ENCODE measurements around the gene P2RY2.

P2RY2 gene

DNA sequence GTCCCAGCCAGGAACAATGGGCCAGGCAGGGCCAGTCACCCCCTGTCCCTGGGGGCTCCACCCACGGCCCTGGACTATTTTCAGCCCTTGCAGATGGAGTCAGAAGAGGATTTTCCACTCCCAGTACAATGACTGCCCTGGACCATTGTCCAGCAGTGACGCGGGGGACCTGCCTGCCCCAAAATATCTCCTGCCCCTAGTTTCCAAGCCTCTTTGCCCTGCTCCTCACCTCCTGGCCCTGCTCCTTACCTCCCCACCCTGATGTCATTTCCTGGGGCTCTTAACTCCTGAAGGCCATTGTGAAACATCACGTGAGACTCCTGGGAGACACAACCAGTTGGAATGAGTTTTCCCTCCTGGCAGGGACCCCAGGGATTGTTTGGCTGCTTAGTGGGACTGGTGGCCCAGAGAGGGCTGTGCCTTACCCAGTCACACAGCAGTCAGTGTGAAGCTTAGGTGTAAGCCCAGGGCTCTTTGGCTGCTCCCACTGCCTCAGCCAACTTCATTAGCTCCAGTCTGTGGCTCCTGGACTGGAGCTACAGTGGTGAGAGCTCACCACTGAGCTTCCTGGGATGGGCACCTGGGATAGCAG, 22.2 kb downstream of the P2RY2 start (continued):
- no peak for TF ChIP-seq ZFP30 (CRISPR knock-in tag; IDR thresholded peaks at IDR 0.05)
- no peak for TF ChIP-seq ZNF8 (CRISPR knock-in tag; IDR thresholded peaks at IDR 0.05)
- TF ChIP-seq, protein P1, sequence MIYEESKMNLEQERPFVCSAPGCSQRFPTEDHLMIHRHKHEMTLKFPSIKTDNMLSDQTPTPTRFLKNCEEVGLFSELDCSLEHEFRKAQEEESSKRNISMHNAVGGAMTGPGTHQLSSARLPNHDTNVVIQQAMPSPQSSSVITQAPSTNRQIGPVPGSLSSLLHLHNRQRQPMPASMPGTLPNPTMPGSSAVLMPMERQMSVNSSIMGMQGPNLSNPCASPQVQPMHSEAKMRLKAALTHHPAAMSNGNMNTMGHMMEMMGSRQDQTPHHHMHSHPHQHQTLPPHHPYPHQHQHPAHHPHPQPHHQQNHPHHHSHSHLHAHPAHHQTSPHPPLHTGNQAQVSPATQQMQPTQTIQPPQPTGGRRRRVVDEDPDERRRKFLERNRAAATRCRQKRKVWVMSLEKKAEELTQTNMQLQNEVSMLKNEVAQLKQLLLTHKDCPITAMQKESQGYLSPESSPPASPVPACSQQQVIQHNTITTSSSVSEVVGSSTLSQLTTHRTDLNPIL (CRISPR knock-in tag; IDR thresholded peaks at IDR 0.05; ENCODE audit: low read depth): no peak

DNA sequence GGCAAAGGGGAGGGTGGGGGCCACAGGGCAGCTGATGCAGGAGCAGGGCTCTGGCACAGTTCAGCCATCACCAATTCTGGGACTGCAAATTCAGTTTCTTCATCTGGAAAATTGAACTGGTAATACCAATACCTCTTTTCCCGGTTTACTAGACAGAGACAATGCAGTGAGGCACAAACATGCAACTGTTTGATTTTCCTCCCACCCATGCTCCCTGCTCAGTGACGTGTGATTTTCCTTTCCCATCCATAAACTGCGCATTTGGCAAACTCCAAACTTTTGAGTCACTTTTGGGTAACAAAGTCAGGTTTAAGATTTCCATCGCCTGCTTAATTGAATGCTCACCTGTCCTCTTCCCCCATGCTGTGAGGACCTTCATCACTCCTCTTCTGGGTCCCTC, 23.2 kb downstream of the P2RY2 start:
- TF ChIP-seq SNAI2 (CRISPR knock-in tag; IDR thresholded peaks at IDR 0.05) (no peak), ZNF8 (CRISPR knock-in tag; IDR thresholded peaks at IDR 0.05) (no peak), BACH2 (CRISPR knock-in tag; IDR thresholded peaks at IDR 0.05; ENCODE audit: borderline replicate concordance) (no peak), ESRRG (CRISPR knock-in tag; IDR thresholded peaks at IDR 0.05) (no peak), ZFP30 (CRISPR knock-in tag; IDR thresholded peaks at IDR 0.05) (no peak)
- TF ChIP-seq, protein P2, sequence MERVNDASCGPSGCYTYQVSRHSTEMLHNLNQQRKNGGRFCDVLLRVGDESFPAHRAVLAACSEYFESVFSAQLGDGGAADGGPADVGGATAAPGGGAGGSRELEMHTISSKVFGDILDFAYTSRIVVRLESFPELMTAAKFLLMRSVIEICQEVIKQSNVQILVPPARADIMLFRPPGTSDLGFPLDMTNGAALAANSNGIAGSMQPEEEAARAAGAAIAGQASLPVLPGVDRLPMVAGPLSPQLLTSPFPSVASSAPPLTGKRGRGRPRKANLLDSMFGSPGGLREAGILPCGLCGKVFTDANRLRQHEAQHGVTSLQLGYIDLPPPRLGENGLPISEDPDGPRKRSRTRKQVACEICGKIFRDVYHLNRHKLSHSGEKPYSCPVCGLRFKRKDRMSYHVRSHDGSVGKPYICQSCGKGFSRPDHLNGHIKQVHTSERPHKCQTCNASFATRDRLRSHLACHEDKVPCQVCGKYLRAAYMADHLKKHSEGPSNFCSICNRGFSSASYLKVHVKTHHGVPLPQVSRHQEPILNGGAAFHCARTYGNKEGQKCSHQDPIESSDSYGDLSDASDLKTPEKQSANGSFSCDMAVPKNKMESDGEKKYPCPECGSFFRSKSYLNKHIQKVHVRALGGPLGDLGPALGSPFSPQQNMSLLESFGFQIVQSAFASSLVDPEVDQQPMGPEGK (CRISPR knock-in tag; IDR thresholded peaks at IDR 0.05; ENCODE audit: borderline replicate concordance): no peak
- ATAC-seq: no peak

DNA sequence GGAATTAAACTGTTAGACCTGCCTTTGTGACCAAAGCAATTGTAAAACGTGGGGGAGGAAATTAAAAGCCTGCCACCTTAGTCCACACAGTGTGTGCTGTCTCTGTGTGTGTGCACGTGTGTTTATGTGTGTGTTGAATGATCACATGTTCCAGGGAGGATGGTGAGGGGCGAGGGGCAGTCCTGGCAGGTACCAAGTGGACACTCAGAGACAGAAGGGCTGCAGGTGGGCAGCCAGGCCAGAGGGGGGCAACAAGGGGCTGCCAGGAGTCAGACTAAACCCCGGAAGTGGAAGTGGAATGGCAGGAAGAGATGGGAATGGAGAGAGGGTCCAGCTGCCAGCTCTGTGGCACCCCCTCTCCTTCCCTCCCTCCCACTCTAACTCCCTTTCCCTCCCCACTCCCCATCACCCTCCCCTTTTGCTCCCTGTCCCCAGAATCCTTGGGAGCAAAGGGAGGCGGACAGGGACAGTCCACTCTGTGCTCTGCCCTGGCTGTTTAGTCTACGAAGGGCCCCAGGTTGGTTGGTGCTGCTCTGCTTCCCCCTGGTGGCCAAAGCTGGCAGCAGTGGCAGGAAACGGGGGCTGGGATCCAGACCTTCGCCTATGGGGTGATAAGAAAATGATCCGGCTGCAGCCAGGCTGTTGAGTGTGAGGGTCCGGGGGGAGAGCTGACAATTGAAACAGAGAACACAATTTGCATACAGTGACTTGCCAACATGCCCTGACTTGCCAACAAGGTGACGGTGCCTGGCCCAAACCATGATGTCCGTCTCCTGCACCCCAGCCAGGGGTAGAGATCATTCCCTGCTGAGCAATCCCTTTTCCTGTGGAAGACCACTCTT, 24.4 kb downstream of the P2RY2 start:
- TF ChIP-seq, protein P3, sequence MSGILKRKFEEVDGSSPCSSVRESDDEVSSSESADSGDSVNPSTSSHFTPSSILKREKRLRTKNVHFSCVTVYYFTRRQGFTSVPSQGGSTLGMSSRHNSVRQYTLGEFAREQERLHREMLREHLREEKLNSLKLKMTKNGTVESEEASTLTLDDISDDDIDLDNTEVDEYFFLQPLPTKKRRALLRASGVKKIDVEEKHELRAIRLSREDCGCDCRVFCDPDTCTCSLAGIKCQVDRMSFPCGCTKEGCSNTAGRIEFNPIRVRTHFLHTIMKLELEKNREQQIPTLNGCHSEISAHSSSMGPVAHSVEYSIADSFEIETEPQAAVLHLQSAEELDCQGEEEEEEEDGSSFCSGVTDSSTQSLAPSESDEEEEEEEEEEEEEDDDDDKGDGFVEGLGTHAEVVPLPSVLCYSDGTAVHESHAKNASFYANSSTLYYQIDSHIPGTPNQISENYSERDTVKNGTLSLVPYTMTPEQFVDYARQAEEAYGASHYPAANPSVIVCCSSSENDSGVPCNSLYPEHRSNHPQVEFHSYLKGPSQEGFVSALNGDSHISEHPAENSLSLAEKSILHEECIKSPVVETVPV (CRISPR knock-in tag; IDR thresholded peaks at IDR 0.05): no peak
- TF ChIP-seq, protein P4, sequence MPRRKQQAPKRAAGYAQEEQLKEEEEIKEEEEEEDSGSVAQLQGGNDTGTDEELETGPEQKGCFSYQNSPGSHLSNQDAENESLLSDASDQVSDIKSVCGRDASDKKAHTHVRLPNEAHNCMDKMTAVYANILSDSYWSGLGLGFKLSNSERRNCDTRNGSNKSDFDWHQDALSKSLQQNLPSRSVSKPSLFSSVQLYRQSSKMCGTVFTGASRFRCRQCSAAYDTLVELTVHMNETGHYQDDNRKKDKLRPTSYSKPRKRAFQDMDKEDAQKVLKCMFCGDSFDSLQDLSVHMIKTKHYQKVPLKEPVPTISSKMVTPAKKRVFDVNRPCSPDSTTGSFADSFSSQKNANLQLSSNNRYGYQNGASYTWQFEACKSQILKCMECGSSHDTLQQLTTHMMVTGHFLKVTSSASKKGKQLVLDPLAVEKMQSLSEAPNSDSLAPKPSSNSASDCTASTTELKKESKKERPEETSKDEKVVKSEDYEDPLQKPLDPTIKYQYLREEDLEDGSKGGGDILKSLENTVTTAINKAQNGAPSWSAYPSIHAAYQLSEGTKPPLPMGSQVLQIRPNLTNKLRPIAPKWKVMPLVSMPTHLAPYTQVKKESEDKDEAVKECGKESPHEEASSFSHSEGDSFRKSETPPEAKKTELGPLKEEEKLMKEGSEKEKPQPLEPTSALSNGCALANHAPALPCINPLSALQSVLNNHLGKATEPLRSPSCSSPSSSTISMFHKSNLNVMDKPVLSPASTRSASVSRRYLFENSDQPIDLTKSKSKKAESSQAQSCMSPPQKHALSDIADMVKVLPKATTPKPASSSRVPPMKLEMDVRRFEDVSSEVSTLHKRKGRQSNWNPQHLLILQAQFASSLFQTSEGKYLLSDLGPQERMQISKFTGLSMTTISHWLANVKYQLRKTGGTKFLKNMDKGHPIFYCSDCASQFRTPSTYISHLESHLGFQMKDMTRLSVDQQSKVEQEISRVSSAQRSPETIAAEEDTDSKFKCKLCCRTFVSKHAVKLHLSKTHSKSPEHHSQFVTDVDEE (CRISPR knock-in tag; IDR thresholded peaks at IDR 0.05): 0 out of 2 replicates have a peak, but pooled peaks have one; percentile 33
- no peak for TF ChIP-seq BACH2 (CRISPR knock-in tag; IDR thresholded peaks at IDR 0.05; ENCODE audit: borderline replicate concordance)
- TF ChIP-seq SNAI2 (CRISPR knock-in tag; IDR thresholded peaks at IDR 0.05): no peak
- no peak for TF ChIP-seq ESRRG (CRISPR knock-in tag; IDR thresholded peaks at IDR 0.05)
- ATAC-seq: peak; percentile 96

DNA sequence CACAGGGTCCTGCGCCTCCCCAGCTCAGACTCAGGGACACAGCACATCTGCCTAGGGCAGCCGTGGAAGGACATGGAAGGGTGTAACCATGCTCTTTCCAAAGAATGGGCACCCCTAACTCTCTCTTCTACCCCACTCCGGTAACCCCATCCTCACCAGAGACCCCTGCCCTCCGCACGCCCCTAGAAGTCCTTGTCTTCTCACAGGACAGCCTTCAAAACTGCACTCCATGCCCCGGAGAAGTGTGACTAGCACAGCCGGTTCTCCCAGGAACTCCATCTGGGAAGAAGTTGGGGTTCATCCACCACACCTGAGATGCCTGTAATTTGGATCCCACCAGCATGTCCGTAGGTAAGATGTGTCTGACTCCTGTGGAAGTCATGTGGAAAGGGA, 25.0 kb downstream of the P2RY2 start:
- ATAC-seq: no peak
- TF ChIP-seq, protein P1 (CRISPR knock-in tag; IDR thresholded peaks at IDR 0.05; ENCODE audit: low read depth): no peak
- TF ChIP-seq ZC3H10 (CRISPR knock-in tag; IDR thresholded peaks at IDR 0.05) (no peak), ZFP30 (CRISPR knock-in tag; IDR thresholded peaks at IDR 0.05) (no peak), ZNF8 (CRISPR knock-in tag; IDR thresholded peaks at IDR 0.05) (no peak), ARNTL (CRISPR knock-in tag; IDR thresholded peaks at IDR 0.05; ENCODE audit: borderline replicate concordance, low read depth) (no peak), ZFP3 (CRISPR knock-in tag; IDR thresholded peaks at IDR 0.05) (no peak), PPARA (CRISPR knock-in tag; IDR thresholded peaks at IDR 0.05; ENCODE audit: borderline replicate concordance) (no peak), TCF4 (CRISPR knock-in tag; IDR thresholded peaks at IDR 0.05; ENCODE audit: borderline replicate concordance) (no peak), ESRRG (CRISPR knock-in tag; IDR thresholded peaks at IDR 0.05) (no peak), OSR1 (CRISPR knock-in tag; IDR thresholded peaks at IDR 0.05) (no peak), TOX (CRISPR knock-in tag; IDR thresholded peaks at IDR 0.05; ENCODE audit: borderline replicate concordance) (no peak)
- TF ChIP-seq, protein P4 (CRISPR knock-in tag; IDR thresholded peaks at IDR 0.05): no peak
- TF ChIP-seq, protein P5, sequence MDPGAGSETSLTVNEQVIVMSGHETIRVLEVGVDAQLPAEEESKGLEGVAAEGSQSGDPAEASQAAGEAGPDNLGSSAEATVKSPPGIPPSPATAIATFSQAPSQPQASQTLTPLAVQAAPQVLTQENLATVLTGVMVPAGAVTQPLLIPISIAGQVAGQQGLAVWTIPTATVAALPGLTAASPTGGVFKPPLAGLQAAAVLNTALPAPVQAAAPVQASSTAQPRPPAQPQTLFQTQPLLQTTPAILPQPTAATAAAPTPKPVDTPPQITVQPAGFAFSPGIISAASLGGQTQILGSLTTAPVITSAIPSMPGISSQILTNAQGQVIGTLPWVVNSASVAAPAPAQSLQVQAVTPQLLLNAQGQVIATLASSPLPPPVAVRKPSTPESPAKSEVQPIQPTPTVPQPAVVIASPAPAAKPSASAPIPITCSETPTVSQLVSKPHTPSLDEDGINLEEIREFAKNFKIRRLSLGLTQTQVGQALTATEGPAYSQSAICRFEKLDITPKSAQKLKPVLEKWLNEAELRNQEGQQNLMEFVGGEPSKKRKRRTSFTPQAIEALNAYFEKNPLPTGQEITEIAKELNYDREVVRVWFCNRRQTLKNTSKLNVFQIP (CRISPR knock-in tag; IDR thresholded peaks at IDR 0.05; ENCODE audit: borderline replicate concordance, low read depth): no peak
